Glomerular endothelial cell (primary cell): Measurements from ENCODE around the gene CAB39. TPM values are rescaled to one million over a fixed set of nuclear protein-coding genes. Genes with fewer than 3 reads are reported as not detected.

Experiments used
- DNase-seq: peaks from one replicate; pipeline ENCODE4 v3.0.0-alpha.2; 2011; ENCODE audit warnings: low read depth, low spot score; ENCODE audit errors: extremely low read depth
- total RNA-seq: library from RNA; depleted of rRNA; stranded (reverse); fragments of >200 nt; gene quantifications from 2 replicates; pipeline ENCODE4 v1.2.3, GENCODE V29; 2015

The CAB39 gene
- total RNA-seq, 1 donor from 2014 or later: 70.9 TPM

GRCh38 chr2:230748087-230748486, 35.4 kb downstream of the CAB39 start:
- DNase-seq: no peak

GRCh38 chr2:230749111-230749510, 36.5 kb downstream of the CAB39 start:
- no peak for DNase-seq

DNA sequence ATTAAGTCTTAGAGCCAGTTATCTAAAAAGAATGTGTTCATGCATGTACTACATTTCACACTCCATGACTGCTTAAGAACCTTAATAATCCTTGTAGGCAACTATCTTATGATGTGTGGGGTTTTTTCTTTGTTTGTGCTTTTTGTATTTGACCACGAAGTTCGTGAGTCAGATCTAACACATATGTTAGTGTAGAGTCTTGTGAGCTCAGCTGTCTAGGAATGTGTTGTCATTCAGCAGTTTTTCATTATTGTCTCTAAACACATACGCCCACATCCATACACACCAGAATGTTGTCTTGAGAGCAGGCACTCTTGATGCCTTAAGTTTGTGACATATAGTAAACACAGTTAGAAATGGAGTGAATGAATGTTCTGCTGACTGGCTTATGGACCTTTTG, 38.4 kb downstream of the CAB39 start:
- no peak for DNase-seq

GRCh38 chr2:230754200-230754599, 41.6 kb downstream of the CAB39 start:
- DNase-seq: no peak

DNA sequence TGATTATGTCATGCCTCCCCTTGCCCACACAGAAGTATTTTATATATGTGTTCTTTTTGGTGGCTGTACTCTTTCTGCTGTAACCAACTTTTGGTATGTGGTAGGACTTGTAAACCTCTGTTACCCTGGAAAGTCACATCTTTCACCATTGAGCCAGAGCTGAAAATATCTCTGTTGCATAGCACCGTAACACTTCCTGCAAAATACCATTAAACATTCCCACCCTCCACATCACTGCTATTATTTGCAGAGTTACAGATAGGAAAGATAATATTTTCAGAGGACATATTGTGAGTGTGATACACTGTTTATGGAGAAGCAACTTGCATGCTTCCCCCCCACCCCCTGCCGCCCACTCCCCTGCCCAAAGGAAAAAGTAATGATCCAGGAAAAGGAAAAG, 44.8 kb downstream of the CAB39 start:
- DNase-seq: no peak

- DNase-seq: no peak
Measured at GRCh38 chr2:230758566-230759480, 46.2 kb downstream of the CAB39 start.

DNA sequence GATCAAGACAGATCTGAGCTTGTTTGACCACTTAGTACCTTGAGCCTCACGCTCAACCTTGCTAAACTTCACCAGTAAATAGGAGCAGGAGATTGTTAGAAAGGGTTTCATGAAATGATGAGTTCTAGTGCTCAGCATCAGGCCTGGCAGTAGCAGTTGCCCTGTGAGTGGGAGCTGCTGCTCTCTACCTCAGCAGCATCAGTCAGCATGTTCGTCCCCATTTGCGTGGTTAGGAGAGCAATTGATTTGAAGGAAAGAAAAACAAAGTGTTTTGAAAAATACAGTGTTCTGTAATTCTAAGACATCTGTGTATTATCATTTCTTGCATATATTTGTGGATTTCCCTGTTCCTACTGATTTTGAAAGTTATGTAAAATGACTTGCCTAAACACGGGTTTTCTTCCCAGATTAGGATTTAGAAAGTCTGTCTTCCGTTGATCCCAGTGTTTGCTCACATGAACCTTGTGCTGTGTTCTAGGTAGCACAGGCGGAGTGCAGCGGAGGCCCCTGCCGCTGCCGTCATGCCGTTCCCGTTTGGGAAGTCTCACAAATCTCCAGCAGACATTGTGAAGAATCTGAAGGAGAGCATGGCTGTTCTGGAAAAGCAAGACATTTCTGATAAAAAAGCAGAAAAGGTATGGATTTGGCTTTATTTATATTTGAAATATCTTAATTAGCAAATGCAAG, 47.0 kb downstream of the CAB39 start:
- no peak for DNase-seq

- no peak for DNase-seq
Measured at GRCh38 chr2:230761704-230762103, 49.1 kb downstream of the CAB39 start.

DNA sequence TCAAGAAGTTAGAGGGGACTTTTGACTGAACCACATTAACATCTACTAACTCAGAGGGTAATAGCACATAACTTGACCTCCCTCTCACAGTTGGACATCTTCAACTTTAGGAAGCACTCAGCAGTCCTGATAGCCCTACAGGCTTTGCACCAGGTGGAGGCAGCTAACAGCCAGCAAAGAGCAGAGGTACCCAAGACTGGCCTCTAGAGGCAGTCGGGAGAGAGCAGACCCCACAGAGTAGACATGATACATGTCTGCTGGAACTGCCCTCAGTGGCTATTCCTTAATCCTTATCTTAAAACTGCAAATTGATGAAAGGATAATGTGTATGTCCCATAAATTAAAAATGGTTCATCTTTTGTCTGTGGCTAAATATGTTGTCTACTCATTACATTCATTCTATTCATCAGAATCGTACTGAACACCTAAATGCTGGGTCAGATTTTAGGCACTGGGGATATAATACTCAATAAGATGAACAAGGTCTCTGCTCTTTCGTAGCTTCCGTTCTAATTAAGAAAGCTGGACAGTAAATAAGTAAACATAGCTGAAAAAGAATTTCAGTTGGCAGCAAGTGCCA, 49.8 kb downstream of the CAB39 start:
- DNase-seq: no peak

GRCh38 chr2:230764346-230764745, 51.7 kb downstream of the CAB39 start:
- no peak for DNase-seq

DNA sequence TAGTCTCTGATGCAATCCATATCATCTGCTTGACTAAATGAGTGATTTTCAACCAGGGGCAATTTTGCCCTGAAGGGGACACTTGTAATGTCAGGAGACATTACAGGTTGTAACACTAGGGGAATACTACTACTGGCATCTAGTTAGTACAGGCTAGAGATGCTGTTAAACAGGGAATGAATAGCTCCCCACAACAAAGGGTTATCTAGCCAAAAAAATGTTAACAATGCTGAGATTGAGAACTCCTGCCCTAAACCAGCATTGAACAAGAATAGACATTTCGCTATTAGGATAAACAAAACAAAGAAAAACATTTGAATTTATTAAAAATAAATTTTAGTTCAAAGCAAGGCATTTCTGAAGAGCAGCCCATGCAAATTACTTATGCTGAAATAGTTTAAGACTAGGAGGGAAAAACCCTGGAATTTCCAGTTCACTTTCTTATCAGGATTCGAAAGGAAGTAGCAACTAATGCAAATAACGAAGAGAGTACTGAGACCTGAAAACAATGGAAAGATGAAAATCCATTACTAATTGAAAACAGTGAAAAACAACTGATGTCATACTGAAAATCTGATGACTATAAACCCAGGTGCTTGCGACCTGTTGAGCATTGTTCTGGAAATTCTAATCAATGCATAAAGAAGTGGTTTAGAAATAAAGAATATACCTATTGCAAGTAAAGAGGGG, 53.1 kb downstream of the CAB39 start:
- peak; percentile 68 for DNase-seq

DNA sequence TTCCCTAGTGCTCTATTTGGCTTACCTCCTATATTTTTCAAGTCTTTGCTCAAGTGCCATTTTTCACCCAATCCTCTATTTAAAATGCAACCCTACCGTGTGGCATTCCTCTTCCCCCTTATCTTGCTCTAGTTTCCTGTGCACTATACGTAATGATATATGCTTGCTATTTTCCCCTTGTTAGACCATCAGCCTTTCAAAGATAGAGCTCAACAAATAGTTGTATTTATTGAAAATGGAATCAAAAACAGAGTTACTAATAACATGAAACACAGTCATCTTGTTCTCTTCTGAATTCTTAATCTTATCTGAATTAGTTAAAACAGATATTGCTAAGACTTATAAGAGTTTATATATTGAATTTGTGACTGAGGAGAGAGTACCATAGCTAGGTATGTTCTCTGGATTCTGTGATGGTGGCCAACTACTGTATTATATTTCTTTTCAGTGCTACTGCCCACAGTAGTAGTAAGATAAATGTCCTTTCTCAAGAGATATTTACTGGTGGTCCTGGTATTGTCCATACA, 55.3 kb downstream of the CAB39 start:
- no peak for DNase-seq

GRCh38 chr2:230770804-230771203, 58.2 kb downstream of the CAB39 start:
- no peak for DNase-seq

- no peak for DNase-seq
Measured at GRCh38 chr2:230772156-230772555, 59.5 kb downstream of the CAB39 start.

DNA sequence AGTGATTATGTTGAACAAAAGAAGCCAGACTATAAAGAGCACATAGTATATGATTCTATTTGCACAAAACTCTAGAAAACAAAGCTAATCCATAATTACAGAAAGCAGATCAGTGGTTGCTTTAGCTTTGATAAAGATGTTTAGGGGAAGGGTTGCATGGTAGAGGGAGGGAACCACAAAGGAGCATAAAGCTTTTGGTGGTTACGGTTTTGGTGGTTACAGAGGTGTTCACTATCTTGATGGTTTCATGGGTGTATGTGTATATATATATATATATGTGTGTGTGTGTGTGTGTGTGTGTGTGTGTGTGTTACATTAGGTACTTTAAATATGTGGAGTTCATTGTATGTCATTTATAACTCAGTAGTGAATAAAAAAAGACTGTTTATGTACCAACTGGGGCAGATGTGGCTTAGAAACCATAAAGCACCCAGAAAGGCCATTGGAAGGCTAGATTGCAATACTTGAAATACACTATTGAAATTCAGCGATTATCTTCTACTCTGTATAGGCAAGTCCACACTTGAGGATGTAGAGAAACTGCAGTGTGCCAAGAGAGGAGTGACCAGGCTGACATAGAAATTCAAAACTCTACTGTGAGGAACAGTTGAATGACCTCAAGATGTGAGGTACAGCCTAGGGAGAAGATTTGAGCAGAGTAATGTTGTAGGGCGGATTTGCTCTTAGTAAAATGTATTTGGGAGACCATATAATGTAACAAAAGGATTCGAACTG, 60.6 kb downstream of the CAB39 start:
- DNase-seq: no peak

GRCh38 chr2:230774348-230774951, 61.8 kb downstream of the CAB39 start:
- DNase-seq: no peak

DNA sequence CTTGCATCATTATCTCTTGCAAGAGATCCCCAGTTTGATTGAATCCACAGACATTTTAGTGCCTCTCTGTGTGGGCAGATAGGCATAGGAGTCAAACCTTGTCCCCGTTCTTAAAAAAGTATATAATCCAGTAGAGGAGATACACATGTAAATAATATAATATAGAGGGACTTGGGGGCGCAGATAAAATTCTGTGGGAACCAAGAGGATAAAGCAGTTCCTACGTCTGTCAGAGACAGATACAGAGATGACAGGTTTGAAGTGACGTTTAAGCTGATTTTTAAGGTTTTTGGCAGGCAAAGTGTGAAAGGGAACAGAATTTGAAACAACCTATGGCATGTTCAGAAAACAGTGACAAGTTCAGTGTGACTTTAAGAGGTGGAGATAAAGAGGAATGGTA, 63.1 kb downstream of the CAB39 start:
- no peak for DNase-seq

GRCh38 chr2:230777721-230778120, 65.1 kb downstream of the CAB39 start:
- no peak for DNase-seq

GRCh38 chr2:230778350-230779063, 65.9 kb downstream of the CAB39 start:
- DNase-seq: no peak
